ENCODE results near the gene CFDP1.
A peak's percentile ranks its signal among the peaks of the same experiment; 100 is the strongest.

CFDP1 gene

GRCh38 chr16:75402821-75403475 lies 30.4 kb downstream of the CFDP1 start:
- DNase-seq = no peak

DNA sequence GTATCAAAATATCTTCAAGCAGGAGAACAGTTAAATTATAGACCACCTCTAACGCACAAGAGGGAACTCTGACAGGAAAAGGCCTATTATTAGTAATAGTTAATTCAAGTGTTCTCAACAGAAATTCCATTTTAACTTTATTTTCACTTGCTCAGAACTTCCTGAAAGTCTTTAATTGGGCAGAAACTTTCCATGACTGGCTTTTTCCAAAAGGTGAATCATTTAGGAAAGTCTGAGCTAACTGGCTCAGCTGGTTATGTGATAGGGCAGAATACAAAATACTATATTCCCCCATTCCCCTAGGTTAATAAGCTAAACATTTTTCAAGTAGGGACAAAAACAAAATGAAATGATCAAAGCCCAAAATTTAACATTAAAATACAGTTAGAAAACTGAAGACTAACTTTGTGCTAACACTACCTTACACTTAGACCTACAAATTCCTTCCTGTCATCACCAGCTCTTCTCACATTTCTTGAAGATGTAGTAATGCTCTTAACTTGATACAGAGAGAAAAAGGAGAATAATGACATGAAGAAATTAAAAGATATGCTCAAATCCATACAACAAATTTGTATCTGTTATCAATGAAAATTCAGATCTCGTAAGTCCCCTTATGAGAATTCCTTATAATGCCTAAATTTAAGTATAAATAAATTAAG lies 31.0 kb downstream of the CFDP1 start:
- DNase-seq = no peak

DNA sequence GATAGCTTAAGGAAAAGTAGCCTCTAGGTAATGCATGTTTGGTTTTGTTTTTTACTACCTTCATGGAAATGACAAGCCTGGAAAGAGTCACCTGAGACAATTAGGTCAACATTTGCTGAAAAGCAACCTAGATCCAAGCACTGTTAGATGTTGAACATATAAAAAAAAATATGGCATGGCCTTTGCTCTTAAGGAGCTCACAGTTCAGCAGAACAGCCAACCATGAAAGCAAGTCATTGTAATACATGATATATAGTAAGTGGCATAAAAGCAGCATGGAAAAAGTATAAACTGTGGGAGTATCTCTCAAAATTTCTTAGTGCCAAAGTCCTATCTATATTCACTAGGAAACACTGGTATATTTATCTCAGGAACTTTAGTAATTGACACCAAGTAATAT lies 31.6 kb downstream of the CFDP1 start:
- no peak for DNase-seq

DNA sequence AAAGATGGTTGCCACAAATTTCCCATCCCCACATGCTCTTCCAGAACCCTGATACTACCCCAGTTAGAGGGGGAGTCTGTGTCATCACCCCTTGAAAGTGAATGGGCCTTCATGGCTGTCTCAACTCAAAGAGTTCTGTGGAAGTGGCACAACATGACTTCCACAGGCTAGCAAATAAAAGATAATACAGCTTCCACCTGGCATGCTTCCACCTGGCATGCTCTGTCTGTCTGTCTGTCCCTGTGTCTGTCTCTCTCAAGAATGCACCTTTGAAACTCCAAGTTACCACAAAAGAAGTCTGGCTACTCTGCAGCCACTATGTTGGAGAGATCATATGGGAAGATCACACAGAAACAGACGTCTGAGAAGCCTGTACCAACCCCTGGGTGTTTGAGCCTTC lies 35.0 kb downstream of the CFDP1 start:
- no peak for DNase-seq

DNA sequence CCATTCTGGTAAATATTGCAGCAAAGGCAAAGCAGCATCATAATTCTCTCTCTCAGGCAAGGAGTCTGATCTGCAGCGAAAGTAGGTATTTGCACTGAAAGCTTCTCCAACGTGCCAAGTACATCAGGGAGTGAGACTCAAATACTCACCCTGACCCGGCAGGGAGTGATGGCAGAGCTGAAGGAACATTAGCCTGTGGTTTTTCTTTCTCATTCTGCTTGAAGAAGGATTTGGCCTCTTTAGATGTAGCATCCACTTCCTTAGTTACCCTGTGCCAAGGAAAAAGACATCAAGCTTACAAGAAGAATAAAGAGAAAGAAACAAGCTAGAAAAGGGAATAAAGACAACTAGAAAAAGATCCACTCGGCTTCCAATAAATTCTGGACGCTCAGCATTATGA lies 38.4 kb downstream of the CFDP1 start:
- DNase-seq = no peak

- DNase-seq = no peak
Measured at GRCh38 chr16:75392906-75393305, 40.4 kb downstream of the CFDP1 start.

GRCh38 chr16:75390926-75391653 lies 42.2 kb downstream of the CFDP1 start:
- DNase-seq = no peak

DNA sequence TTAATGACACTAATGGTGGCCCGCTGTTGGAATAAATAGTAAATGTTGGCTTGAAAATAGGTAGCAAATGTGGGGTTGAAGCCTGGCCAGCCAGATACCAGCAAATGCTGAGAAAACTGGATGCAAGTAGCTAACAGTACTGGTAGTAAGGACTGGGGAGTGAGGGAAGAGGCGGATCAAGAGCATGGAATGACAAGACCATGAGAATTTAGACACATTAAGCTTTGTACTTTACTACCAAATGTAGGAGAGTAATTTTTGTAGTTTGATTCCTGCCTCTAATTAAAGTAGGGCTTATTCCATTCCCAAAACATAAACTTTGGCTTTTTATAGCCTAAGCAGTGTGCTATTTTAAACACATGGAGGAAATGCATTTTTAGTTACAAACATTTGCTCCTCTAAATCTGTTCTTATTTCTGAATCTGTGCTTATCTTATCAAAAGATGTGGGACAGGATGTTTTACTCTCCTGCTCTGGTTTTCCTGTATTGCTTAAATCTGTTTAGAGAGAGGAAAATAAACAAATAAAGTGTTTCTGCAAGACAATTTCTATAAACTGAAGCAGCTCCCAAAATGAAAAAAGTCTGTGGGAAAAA lies 44.1 kb downstream of the CFDP1 start:
- no peak for DNase-seq

- DNase-seq = no peak
Measured at GRCh38 chr16:75387951-75388350, 45.4 kb downstream of the CFDP1 start.

GRCh38 chr16:75385507-75386152 lies 47.7 kb downstream of the CFDP1 start:
- no peak for DNase-seq

DNA sequence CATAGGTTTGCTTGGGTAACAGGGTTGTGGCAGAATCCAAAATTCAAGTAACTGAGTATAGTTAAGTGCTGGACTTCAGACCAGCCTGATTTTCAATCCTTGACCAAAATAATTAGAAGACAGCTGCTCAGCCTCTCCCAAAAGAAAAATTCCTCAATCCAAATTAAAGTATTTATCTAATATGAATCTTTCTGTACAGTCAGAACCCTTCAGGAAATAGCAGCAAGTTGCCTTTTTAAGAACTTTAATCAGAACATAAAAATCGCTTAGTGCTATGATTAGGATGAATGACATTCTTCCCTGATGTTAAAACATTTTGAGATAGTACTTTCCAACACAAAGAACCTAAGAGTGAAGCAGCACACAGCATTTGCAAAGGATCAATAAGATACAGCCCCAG lies 50.2 kb downstream of the CFDP1 start:
- DNase-seq = no peak

- no peak for DNase-seq
Measured at GRCh38 chr16:75382611-75383010, 50.7 kb downstream of the CFDP1 start.

- no peak for DNase-seq
Measured at GRCh38 chr16:75380870-75381269, 52.4 kb downstream of the CFDP1 start.

DNA sequence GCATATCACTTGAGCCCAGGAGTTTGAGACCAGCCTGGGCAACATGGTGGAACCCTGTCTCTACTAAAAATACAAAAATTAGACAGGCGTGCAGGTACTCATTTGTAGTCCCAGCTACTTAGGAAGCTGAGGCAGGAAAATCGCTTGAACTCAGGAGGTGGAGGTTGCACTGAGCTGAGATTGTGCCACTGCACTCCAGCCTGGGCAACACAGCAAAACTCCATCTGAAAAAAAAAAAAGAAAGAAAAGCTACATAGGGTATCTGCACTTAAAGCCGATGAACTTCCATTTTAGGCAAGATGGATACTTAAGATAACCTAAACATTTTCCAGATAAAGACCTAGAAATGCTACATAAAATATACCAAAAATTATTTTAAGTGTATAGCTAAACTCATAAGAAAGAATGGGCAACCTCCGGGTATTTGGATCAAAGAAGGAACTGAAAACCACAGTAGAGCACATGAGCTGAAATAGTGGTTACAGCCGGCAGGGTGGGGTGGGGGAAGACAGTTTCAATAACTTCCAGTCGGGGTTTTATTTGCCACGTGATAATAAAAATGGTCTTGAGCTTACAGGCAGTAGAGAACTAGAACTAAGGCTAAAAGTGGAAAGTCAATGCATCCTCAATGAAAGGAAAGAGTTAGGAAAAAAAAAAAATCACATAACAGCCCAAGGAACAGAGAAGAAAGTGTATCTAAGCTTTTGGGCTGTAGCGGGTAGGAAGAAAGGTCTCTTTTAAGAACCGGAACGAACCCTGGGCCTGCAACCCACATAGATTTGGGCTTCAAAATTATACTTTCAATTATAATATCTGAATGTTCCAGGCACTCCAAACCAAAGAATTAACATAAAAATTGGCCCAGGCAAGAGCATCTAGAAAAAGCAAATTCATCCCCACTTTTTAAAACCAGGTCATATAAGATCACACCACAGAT lies 53.1 kb downstream of the CFDP1 start:
- peak; percentile 31 for DNase-seq

GRCh38 chr16:75379339-75379738 lies 54.0 kb downstream of the CFDP1 start:
- no peak for DNase-seq

GRCh38 chr16:75378616-75379015 lies 54.7 kb downstream of the CFDP1 start:
- DNase-seq = no peak

DNA sequence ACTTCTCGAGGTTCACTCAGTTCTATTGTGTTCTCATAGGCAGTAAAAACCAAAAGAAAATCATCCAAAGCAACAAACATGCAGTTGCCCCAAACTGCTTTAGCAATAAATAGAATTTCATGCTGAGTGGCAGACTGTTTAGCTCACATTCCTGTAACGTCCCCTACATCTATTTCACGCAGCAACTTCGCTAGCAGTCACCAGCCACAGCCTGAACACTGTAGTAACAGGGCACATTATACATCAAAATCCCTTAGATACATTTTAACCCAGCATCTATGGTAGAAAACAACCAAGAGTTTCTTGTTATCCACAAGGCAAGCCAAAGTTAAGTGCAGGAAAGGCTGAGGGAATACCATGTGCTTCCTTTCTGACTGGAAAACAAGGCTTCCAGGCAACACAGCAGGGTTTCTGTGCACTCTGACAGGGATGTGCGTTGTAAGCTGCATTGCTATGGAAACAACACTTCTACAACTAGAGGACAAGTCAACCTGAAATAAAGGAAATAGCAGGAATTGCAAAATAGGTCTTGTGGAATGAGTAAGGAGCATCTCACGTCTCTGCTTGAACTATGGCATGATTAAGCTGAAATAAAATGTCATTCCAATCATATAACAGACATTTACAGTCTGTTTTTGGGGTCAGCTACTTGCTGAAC lies 55.4 kb downstream of the CFDP1 start:
- DNase-seq = no peak

GRCh38 chr16:75376475-75377161 lies 56.7 kb downstream of the CFDP1 start:
- DNase-seq = no peak

DNA sequence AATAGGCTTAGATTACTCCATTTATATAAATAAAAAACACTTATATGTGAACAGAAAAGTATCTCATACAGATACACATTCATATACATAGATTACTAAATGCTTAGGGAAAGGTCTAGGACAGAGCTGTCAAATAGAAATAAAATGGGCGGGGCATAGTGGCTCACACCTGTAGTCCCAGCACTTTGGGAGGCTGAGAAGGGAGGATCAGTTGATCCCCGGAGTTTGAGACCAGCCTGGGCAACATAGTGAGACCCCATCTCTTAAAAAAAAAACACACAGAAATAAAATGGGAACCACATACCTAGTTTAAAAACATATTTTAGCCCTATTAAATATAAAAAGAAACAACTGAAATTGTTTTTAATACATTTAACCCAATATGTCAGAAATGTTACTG lies 58.9 kb downstream of the CFDP1 start:
- no peak for DNase-seq

GRCh38 chr16:75372236-75372856 lies 61.0 kb downstream of the CFDP1 start:
- no peak for DNase-seq

DNA sequence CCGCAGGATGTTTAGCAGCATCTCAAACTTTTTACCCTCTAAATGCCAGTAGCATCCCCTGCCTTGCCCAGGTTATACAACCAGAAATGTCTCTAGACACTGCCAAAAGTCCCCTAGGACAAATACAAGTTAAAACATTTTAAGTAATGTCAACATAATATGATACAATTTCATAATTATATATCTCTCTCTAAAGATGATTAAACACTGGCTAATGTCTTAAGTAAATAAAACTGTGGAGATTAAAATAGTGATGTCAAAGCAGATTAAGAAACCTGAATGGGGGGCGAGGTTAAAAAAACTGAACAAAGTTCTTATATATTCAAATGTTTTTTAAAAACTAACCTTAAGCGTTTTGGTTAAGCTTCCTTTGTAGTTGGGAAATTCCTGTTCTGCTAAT lies 62.1 kb downstream of the CFDP1 start:
- DNase-seq = no peak

Data from activated T-cell treated with anti-CD3 and anti-CD28 coated beads, Interleukin-2, amount 50 U/mL, for 1 hour (primary cell).